Measurements from ENCODE around the gene SSTR5. TPM values are rescaled to one million over a fixed set of nuclear protein-coding genes. Genes with fewer than 3 reads are reported as not detected.

SSTR5 gene
- total RNA-seq, 1 experiment from 2014 or later, result 0.21 TPM

- Histone ChIP-seq H3K27me3 (ENCODE audit: control insufficient read depth, insufficient read depth, low read length) (no peaks in the 10 kb centered on the region), H3K36me3 (replicated peaks; ENCODE audit: control insufficient read depth, insufficient read depth, low read length) (no peaks in the 10 kb centered on the region), H3K4me3 (ENCODE audit: insufficient read depth, low read depth, low read length) (no peak overlapping the region)
- DNase-seq, result no peak
Observed at GRCh38 chr16:1056196-1056595, 16.4 kb upstream of the SSTR5 start.

- no peak overlapping the region; the same call in 1 of the 2 replicates for H3K4me3 ChIP-seq (ENCODE audit: insufficient read depth, low read depth, low read length)
- peak; percentile 97 for DNase-seq
- no peaks in the 10 kb centered on the region for H3K27me3 ChIP-seq (ENCODE audit: control insufficient read depth, insufficient read depth, low read length)
- H3K36me3 ChIP-seq (replicated peaks; ENCODE audit: control insufficient read depth, insufficient read depth, low read length), result no peaks in the 10 kb centered on the region
Observed at GRCh38 chr16:1057252-1057932, 15.2 kb upstream of the SSTR5 start.

- DNase-seq, result no peak
- Histone ChIP-seq H3K27me3 (ENCODE audit: control insufficient read depth, insufficient read depth, low read length) (no peaks in the 10 kb centered on the region), H3K36me3 (replicated peaks; ENCODE audit: control insufficient read depth, insufficient read depth, low read length) (no peaks in the 10 kb centered on the region), H3K4me3 (ENCODE audit: insufficient read depth, low read depth, low read length) (no peak overlapping the region)
Observed at GRCh38 chr16:1058216-1058615, 14.3 kb upstream of the SSTR5 start.

- Histone ChIP-seq H3K4me3 (ENCODE audit: insufficient read depth, low read depth, low read length) (no peak overlapping the region), H3K27me3 (ENCODE audit: control insufficient read depth, insufficient read depth, low read length) (no peaks in the 10 kb centered on the region), H3K36me3 (replicated peaks; ENCODE audit: control insufficient read depth, insufficient read depth, low read length) (no peaks in the 10 kb centered on the region)
- no peak for DNase-seq
Observed at GRCh38 chr16:1059310-1059709, 13.2 kb upstream of the SSTR5 start.

GRCh38 chr16:1060416-1061340 is 11.9 kb upstream of the SSTR5 start:
- DNase-seq, result no peak
- Histone ChIP-seq H3K4me3 (ENCODE audit: insufficient read depth, low read depth, low read length) (no peak overlapping the region), H3K36me3 (replicated peaks; ENCODE audit: control insufficient read depth, insufficient read depth, low read length) (no peaks in the 10 kb centered on the region), H3K27me3 (ENCODE audit: control insufficient read depth, insufficient read depth, low read length) (no peaks in the 10 kb centered on the region)

- no peaks in the 10 kb centered on the region for H3K27me3 ChIP-seq (ENCODE audit: control insufficient read depth, insufficient read depth, low read length)
- H3K4me3 ChIP-seq (ENCODE audit: insufficient read depth, low read depth, low read length), result no peak overlapping the region
- H3K36me3 ChIP-seq (replicated peaks; ENCODE audit: control insufficient read depth, insufficient read depth, low read length), result no peaks in the 10 kb centered on the region
- DNase-seq, result no peak
Observed at GRCh38 chr16:1061769-1062505, 10.6 kb upstream of the SSTR5 start.

GRCh38 chr16:1062895-1063294 is 9.7 kb upstream of the SSTR5 start:
- Histone ChIP-seq H3K4me3 (ENCODE audit: insufficient read depth, low read depth, low read length) (no peak overlapping the region), H3K36me3 (replicated peaks; ENCODE audit: control insufficient read depth, insufficient read depth, low read length) (no peaks in the 10 kb centered on the region), H3K27me3 (ENCODE audit: control insufficient read depth, insufficient read depth, low read length) (no peaks in the 10 kb centered on the region)
- DNase-seq, result no peak

GRCh38 chr16:1063728-1064127 is 8.8 kb upstream of the SSTR5 start:
- Histone ChIP-seq H3K4me3 (ENCODE audit: insufficient read depth, low read depth, low read length) (no peak overlapping the region), H3K36me3 (replicated peaks; ENCODE audit: control insufficient read depth, insufficient read depth, low read length) (no peaks in the 10 kb centered on the region), H3K27me3 (ENCODE audit: control insufficient read depth, insufficient read depth, low read length) (no peaks in the 10 kb centered on the region)
- no peak for DNase-seq

GRCh38 chr16:1065469-1066128 is 6.9 kb upstream of the SSTR5 start:
- H3K36me3 ChIP-seq (replicated peaks; ENCODE audit: control insufficient read depth, insufficient read depth, low read length), result no peaks in the 10 kb centered on the region
- DNase-seq, result no peak
- H3K27me3 ChIP-seq (ENCODE audit: control insufficient read depth, insufficient read depth, low read length), result no peaks in the 10 kb centered on the region
- H3K4me3 ChIP-seq (ENCODE audit: insufficient read depth, low read depth, low read length), result no peak overlapping the region

GRCh38 chr16:1066584-1067172 is 5.9 kb upstream of the SSTR5 start:
- DNase-seq, result no peak
- H3K36me3 ChIP-seq (replicated peaks; ENCODE audit: control insufficient read depth, insufficient read depth, low read length), result no peaks in the 10 kb centered on the region
- H3K4me3 ChIP-seq (ENCODE audit: insufficient read depth, low read depth, low read length), result no peak overlapping the region
- no peaks in the 10 kb centered on the region for H3K27me3 ChIP-seq (ENCODE audit: control insufficient read depth, insufficient read depth, low read length)

- Histone ChIP-seq H3K36me3 (replicated peaks; ENCODE audit: control insufficient read depth, insufficient read depth, low read length) (no peaks in the 10 kb centered on the region), H3K4me3 (ENCODE audit: insufficient read depth, low read depth, low read length) (no peak overlapping the region), H3K27me3 (ENCODE audit: control insufficient read depth, insufficient read depth, low read length) (peaks cover 6% of the 10 kb centered on the region; the same call in 1 of the 2 replicates)
- no peak for DNase-seq
Observed at GRCh38 chr16:1067629-1068028, 4.9 kb upstream of the SSTR5 start.

GRCh38 chr16:1068451-1068850 is 4.1 kb upstream of the SSTR5 start:
- Histone ChIP-seq H3K4me3 (ENCODE audit: insufficient read depth, low read depth, low read length) (no peak overlapping the region), H3K27me3 (ENCODE audit: control insufficient read depth, insufficient read depth, low read length) (peaks cover 11% of the 10 kb centered on the region), H3K36me3 (replicated peaks; ENCODE audit: control insufficient read depth, insufficient read depth, low read length) (no peaks in the 10 kb centered on the region)
- no peak for DNase-seq

GRCh38 chr16:1069154-1069553 is 3.4 kb upstream of the SSTR5 start:
- H3K4me3 ChIP-seq (ENCODE audit: insufficient read depth, low read depth, low read length), result no peak overlapping the region
- H3K36me3 ChIP-seq (replicated peaks; ENCODE audit: control insufficient read depth, insufficient read depth, low read length), result no peaks in the 10 kb centered on the region
- peaks cover 11% of the 10 kb centered on the region for H3K27me3 ChIP-seq (ENCODE audit: control insufficient read depth, insufficient read depth, low read length)
- DNase-seq, result no peak

Measured in H7 (cell line).